Esophagus squamous epithelium (tissue), 5 donors: Measurements from ENCODE around the gene CETN2. TPM values are rescaled to one million over a fixed set of nuclear protein-coding genes. Genes with fewer than 3 reads are reported as not detected.

ENCODE experiments used
- DNase-seq: peaks from one replicate; lab custom pipeline; 2025; lab: John Stamatoyannopoulos, UW
- H3K27ac ChIP-seq, 4 donors: fragments of 200-600 bp; sonication (generic); one replicate each; pipeline ENCODE4 v1.5.1; 2016 to 2019; ENCODE audit warnings: mild to moderate bottlenecking in 1 of 4
- H3K27me3 ChIP-seq, 4 donors: fragments of 200-600 bp; sonication (generic); 1 replicate in 3 of 4; 2 replicates in 1 of 4; pipeline versions ENCODE4 v1.5.1 to v1.6.0; 2017 to 2021; ENCODE audit warnings: antibody characterized with exemption in 1 of 4
- H3K36me3 ChIP-seq, 3 donors: fragments of 200-600 bp; sonication (generic); one replicate each; pipeline ENCODE4 v1.5.1; 2016 to 2019
- H3K4me1 ChIP-seq, 3 donors: fragments of 200-600 bp; sonication (generic); one replicate each; pipeline ENCODE4 v1.5.1; 2017 to 2019
- H3K4me3 ChIP-seq, 4 donors: fragments of 200-600 bp; sonication (generic); 1 replicate in 3 of 4; 2 replicates in 1 of 4; pipeline ENCODE4 v1.5.1; 2016 to 2019; ENCODE audit warnings: mild to moderate bottlenecking in 2 of 4, moderate library complexity in 1 of 4
- H3K9me3 ChIP-seq, 3 donors: fragments of 200-600 bp; sonication (generic); one replicate each; pipeline ENCODE4 v1.5.1; 2016 to 2019
- CTCF ChIP-seq, 6 experiments: fragments of 450-650 bp in 4 of 6; fragments of 200-600 bp in 2 of 6; sonication (generic) in 2 of 6; IDR thresholded peaks; one replicate each; pipeline ENCODE4 v1.5.1; 2016 to 2019; ENCODE audit warnings: antibody characterized with exemption in 6 of 6, mild to moderate bottlenecking in 4 of 6, moderate library complexity in 4 of 6
- POLR2A ChIP-seq, 4 donors: fragments of 450-650 bp; IDR thresholded peaks; one replicate each; pipeline ENCODE4 v1.6.1; 2017; ENCODE audit warnings: antibody characterized with exemption in 4 of 4, mild to moderate bottlenecking in 4 of 4, moderate library complexity in 3 of 4
- WGBS, 2 donors: methylation state at CpG; one replicate each; pipeline ENCODE4 v1.1.5; 2018; 5-methylcytosine and 5-hydroxymethylcytosine counted together
- intact Hi-C: fragments of 100-400 bp; cut with DNase I; formaldehyde crosslinking; loops from one replicate; pipeline ENCODE4 v1.15.0; 2022
- total RNA-seq, 4 donors: library from RNA; depleted of rRNA; stranded (reverse); fragments of >200 nt; gene quantifications; one replicate each; pipeline ENCODE4 v1.1.0, GENCODE V29; 2016
- donor health status: DM: yes; HTN: yes; CAD: no.

The CETN2 gene
- total RNA-seq, 4 donors from 2014 or later = 17.2 to 38.5 (median 24.2) TPM

GRCh38 chrX:152833378-152833777, 2.8 kb upstream of the CETN2 start:
- Histone ChIP-seq H3K4me1 (peaks cover 0 to 40% (median 7%) of the 10 kb centered on the region in 3 donors), H3K9me3 (no peaks in the 10 kb centered on the region), H3K27me3 (no peaks in the 10 kb centered on the region), H3K27ac (no peak overlapping the region), H3K4me3 (no peak overlapping the region), H3K36me3 (peaks cover 0 to 27% (median 0%) of the 10 kb centered on the region in 3 donors)
- TF ChIP-seq POLR2A (IDR thresholded peaks at IDR 0.05) (no peak), CTCF (IDR thresholded peaks at IDR 0.05) (no peak)
- WGBS, 2 donors = 72 to 79% methylated on average over 2 to 4 of the region's 4 CpGs
- no peak for DNase-seq
- intact Hi-C loops = no loop called here

DNA sequence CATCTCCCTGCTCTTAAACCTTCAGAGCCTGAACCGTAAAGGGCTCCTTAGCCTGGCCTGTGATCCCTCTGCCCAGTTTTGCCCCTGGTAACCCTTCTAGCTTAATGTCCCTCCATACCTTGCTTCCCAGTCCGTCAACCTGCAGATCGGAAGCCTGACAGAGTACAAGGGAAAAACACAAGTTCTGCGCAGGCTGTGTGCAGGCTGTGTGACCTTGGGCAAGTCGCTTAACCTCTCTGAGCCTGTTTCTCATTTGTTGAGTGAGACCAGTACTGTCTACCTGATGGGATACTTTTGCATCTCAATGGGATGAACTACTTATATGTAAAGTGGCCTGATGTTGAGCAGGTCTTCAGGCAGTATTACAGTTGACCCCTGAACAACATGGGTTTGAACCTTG, 2.0 kb upstream of the CETN2 start:
- H3K36me3 ChIP-seq = peaks cover 0 to 35% (median 0%) of the 10 kb centered on the region in 3 donors
- no peak for DNase-seq
- intact Hi-C loops = no loop called here
- 94% methylated on average over 5 of the region's 5 CpGs; no CpG with 5 or more reads in 1 of the 2 donors for WGBS, 2 donors
- H3K9me3 ChIP-seq = no peaks in the 10 kb centered on the region
- no peak overlapping the region for H3K27ac ChIP-seq
- H3K4me3 ChIP-seq = peak overlapping the region in 2 of 4 donors; percentile 64 to 69
- H3K4me1 ChIP-seq = peaks cover 0 to 40% (median 7%) of the 10 kb centered on the region in 3 donors
- no peaks in the 10 kb centered on the region for H3K27me3 ChIP-seq
- TF ChIP-seq CTCF (IDR thresholded peaks at IDR 0.05) (no peak), POLR2A (IDR thresholded peaks at IDR 0.05) (no peak)

GRCh38 chrX:152831391-152831790, 834 bp upstream of the CETN2 start:
- 4 to 29% methylated on average over 4 to 6 of the region's 10 CpGs for WGBS, 2 donors
- intact Hi-C loops = no loop called here
- H3K27me3 ChIP-seq = no peaks in the 10 kb centered on the region
- no peaks in the 10 kb centered on the region for H3K9me3 ChIP-seq
- peak overlapping the region; percentile 79 to 85 (median 82) for H3K27ac ChIP-seq
- H3K36me3 ChIP-seq = peaks cover 0 to 40% (median 0%) of the 10 kb centered on the region in 3 donors
- TF ChIP-seq CTCF (IDR thresholded peaks at IDR 0.05) (no peak), POLR2A (IDR thresholded peaks at IDR 0.05) (no peak)
- DNase-seq = no peak
- H3K4me3 ChIP-seq = peak overlapping the region; percentile 50 to 78 (median 66)
- H3K4me1 ChIP-seq = peaks cover 0 to 40% (median 7%) of the 10 kb centered on the region in 3 donors

GRCh38 chrX:152824841-152825374, 5.6 kb downstream of the CETN2 start:
- H3K27me3 ChIP-seq = no peaks in the 10 kb centered on the region
- WGBS, 2 donors = 56% methylated on average over 7 of the region's 7 CpGs
- no peak overlapping the region for H3K27ac ChIP-seq
- intact Hi-C loops = no loop called here
- peaks cover 0 to 25% (median 0%) of the 10 kb centered on the region in 3 donors for H3K4me1 ChIP-seq
- peaks cover 0 to 18% (median 0%) of the 10 kb centered on the region in 3 donors for H3K36me3 ChIP-seq
- DNase-seq = no peak
- H3K4me3 ChIP-seq = no peak overlapping the region
- TF ChIP-seq CTCF (IDR thresholded peaks at IDR 0.05) = no peak
- no peaks in the 10 kb centered on the region for H3K9me3 ChIP-seq

GRCh38 chrX:152823657-152824056, 6.9 kb downstream of the CETN2 start:
- intact Hi-C loops = no loop called here
- WGBS, 2 donors = 77 to 81% methylated on average over 6 of the region's 6 CpGs
- no peaks in the 10 kb centered on the region for H3K27me3 ChIP-seq
- TF ChIP-seq POLR2A (IDR thresholded peaks at IDR 0.05) = no peak
- no peak for TF ChIP-seq CTCF (IDR thresholded peaks at IDR 0.05)
- H3K36me3 ChIP-seq = peaks cover 0 to 16% (median 0%) of the 10 kb centered on the region in 3 donors
- no peak overlapping the region for H3K4me3 ChIP-seq
- peaks cover 0 to 15% (median 0%) of the 10 kb centered on the region in 3 donors for H3K4me1 ChIP-seq
- no peak overlapping the region for H3K27ac ChIP-seq
- no peak for DNase-seq
- H3K9me3 ChIP-seq = no peaks in the 10 kb centered on the region
